Caco-2 (cell line): ENCODE data around the gene EPB41L4B. TPM values are rescaled to one million over a fixed set of nuclear protein-coding genes. Genes with fewer than 3 reads are reported as not detected.

Experiments
- BruUV-seq: library from RNA; stranded (reverse); fragments of 400-500 nt; replicated peaks from 2 replicates; lab custom pipeline; 2021; lab: Mats Ljungman, UMichigan
- CTCF ChIA-PET: fragments of 300-600 bp; sonication (Branson Sonifier 250); formaldehyde crosslinking; loops from one replicate; lab custom pipeline; 2022; ENCODE audit warnings: antibody characterized with exemption; lab: Charles Lee
- POLR2A ChIA-PET: fragments of 300-600 bp; sonication (Branson Sonifier 250); formaldehyde crosslinking; loops from one replicate; lab custom pipeline; 2022; ENCODE audit warnings: antibody characterized with exemption; lab: Charles Lee
- DNase-seq, 2 experiments: peaks; one replicate each; pipeline versions ENCODE4 v3.0.0 to v3.0.0-alpha.2; 2020 to 2022
- H3K27me3 ChIP-seq: replicated peaks from 2 replicates; pipeline ENCODE4 v1.6.0; 2011; ENCODE audit warnings: low read length; ENCODE audit not compliant: control insufficient read depth, insufficient read depth
- H3K36me3 ChIP-seq: 2 replicates; pipeline ENCODE4 v1.5.1; 2011; ENCODE audit warnings: low read length; ENCODE audit not compliant: control insufficient read depth, insufficient read depth
- H3K4me1 ChIP-seq: fragments of 250-450 bp; sonication (Bioruptor Pico); 2 replicates; pipeline ENCODE4 v1.5.1; 2020; ENCODE audit warnings: mild to moderate bottlenecking
- H3K4me3 ChIP-seq: 2 replicates; pipeline ENCODE4 v1.5.1; 2011; ENCODE audit warnings: low read depth, mild to moderate bottlenecking, control low read depth, low read length
- H3K9me3 ChIP-seq: fragments of 250-450 bp; sonication (Bioruptor Pico); 2 replicates; pipeline ENCODE4 v1.5.1; 2020; ENCODE audit warnings: mild to moderate bottlenecking, moderate library complexity
- H3K27ac Mint-ChIP-seq: one replicate; pipeline ENCODE4 v1.8.0; 2022; ENCODE audit warnings: mixed read lengths; ENCODE audit not compliant: unreplicated experiment
- H3K27me3 Mint-ChIP-seq: one replicate; pipeline ENCODE4 v1.8.0; 2022; ENCODE audit warnings: mixed read lengths; ENCODE audit not compliant: insufficient read depth, unreplicated experiment
- H3K36me3 Mint-ChIP-seq: one replicate; pipeline ENCODE4 v1.8.0; 2022; ENCODE audit warnings: mild to moderate bottlenecking, mixed read lengths; ENCODE audit not compliant: insufficient read depth, unreplicated experiment
- H3K4me1 Mint-ChIP-seq: one replicate; pipeline ENCODE4 v1.8.0; 2022; ENCODE audit warnings: low read depth, mixed read lengths; ENCODE audit not compliant: unreplicated experiment
- H3K4me3 Mint-ChIP-seq: one replicate; pipeline ENCODE4 v1.8.0; 2022; ENCODE audit warnings: mild to moderate bottlenecking, moderate library complexity, mixed read lengths; ENCODE audit not compliant: unreplicated experiment
- H3K9me3 Mint-ChIP-seq: one replicate; pipeline ENCODE4 v1.8.0; 2022; ENCODE audit warnings: mixed read lengths; ENCODE audit not compliant: unreplicated experiment
- intact Hi-C: fragments of 100-400 bp; cut with micrococcal nuclease; formaldehyde crosslinking; loops from one replicate; pipeline ENCODE4 v1.10.0; 2022; ENCODE audit not compliant: unreplicated experiment
- total RNA-seq: library from RNA; stranded (reverse); gene quantifications from 2 replicates; pipeline ENCODE4 v1.2.3, GENCODE V29; 2022
- TF ChIP-seq, protein P1 (sequence below), 2 experiments: fragments of 200-600 bp in 1 of 2; IDR thresholded peaks; 1 replicate in 1 of 2; 2 replicates in 1 of 2; pipeline versions ENCODE4 v1.5.1 to v1.8.0; 2011 to 2022; ENCODE audit warnings: antibody characterized with exemption in 1 of 2, control low read depth in 1 of 2, inconsistent platforms in 1 of 2, low read depth in 1 of 2, low read length in 1 of 2, mild to moderate bottlenecking in 1 of 2, moderate library complexity in 1 of 2; ENCODE audit not compliant: insufficient read depth in 1 of 2, severe bottlenecking in 1 of 2, unreplicated experiment in 1 of 2

EPB41L4B gene
- total RNA-seq, 1 experiment from 2014 or later: 16.3 TPM

DNA sequence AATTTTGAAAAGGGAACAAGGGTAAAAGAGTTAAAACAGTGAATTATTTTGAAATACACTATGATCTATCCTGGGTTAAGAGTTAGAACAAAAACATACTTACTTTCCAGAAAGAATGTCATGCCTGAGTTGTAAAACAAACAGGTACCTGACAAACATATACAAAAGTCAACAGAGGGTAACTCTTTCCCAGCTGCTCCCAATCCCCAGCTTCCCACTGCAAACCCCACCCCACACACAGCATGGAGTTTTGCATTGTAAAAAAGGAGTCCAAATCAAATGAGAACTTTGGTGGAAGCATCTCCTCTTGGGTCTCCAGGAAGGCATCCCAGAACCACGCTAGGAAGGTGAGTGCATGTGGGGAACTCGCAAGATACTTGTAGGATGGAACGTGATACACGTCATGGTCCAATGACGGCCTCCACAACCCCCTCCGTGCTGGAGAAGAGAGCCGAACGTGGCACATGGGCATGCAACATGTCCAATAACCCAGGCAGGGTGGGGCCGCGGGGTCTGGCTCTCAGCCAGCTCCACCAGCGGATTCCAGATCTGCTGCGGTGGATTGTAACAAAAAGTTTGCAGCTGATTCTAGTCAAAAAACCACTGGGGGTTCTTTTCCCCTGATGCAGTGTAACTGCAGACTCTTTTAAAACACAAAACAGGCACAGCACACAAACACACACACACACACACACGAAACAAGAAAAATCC lies 55.8 kb downstream of the EPB41L4B start:
- ChIA-PET POLR2A (no interaction called here), CTCF (no interaction called here)
- Histone ChIP-seq H3K4me1 (no peaks in the 10 kb centered on the region), H3K9me3 (0 out of 2 replicates have a peak, but pooled peaks cover 6% of the 10 kb centered on the region), H3K27me3 (no peaks in the 10 kb centered on the region), H3K4me3 (no peak overlapping the region), H3K36me3 (no peaks in the 10 kb centered on the region)
- H3K27ac Mint-ChIP-seq: no peak overlapping the region
- intact Hi-C loops: no loop called here
- H3K27me3 Mint-ChIP-seq: no peaks in the 10 kb centered on the region
- H3K36me3 Mint-ChIP-seq: peaks cover 10% of the 10 kb centered on the region
- BruUV-seq: no TSS peak
- TF ChIP-seq, protein P1, sequence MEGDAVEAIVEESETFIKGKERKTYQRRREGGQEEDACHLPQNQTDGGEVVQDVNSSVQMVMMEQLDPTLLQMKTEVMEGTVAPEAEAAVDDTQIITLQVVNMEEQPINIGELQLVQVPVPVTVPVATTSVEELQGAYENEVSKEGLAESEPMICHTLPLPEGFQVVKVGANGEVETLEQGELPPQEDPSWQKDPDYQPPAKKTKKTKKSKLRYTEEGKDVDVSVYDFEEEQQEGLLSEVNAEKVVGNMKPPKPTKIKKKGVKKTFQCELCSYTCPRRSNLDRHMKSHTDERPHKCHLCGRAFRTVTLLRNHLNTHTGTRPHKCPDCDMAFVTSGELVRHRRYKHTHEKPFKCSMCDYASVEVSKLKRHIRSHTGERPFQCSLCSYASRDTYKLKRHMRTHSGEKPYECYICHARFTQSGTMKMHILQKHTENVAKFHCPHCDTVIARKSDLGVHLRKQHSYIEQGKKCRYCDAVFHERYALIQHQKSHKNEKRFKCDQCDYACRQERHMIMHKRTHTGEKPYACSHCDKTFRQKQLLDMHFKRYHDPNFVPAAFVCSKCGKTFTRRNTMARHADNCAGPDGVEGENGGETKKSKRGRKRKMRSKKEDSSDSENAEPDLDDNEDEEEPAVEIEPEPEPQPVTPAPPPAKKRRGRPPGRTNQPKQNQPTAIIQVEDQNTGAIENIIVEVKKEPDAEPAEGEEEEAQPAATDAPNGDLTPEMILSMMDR (IDR thresholded peaks at IDR 0.05; ENCODE audit: insufficient read depth in 1 of 2, low read depth in 1 of 2, low read length in 1 of 2, severe bottlenecking in 1 of 2, unreplicated experiment in 1 of 2): no peak
- H3K9me3 Mint-ChIP-seq: no peaks in the 10 kb centered on the region
- no peaks in the 10 kb centered on the region for H3K4me1 Mint-ChIP-seq
- no peak for DNase-seq
- H3K4me3 Mint-ChIP-seq: no peak overlapping the region

DNA sequence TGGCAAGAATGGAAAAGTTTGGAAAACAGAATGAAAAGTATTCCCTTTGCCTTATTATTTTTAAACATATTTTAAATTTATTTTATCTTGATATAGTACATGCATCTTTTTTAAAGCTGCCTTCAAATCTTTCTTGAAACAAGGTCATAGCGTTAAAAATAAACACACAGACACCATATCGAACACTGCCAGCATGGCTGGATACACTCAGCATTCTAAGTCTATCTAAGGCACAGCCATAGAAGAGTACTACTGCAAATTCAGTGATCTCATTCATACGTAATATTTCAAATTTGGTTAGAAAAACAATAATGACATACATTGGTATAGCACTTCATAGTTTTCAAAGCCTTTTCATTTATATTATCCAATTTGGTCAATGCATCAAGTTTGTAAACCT lies 57.5 kb downstream of the EPB41L4B start:
- H3K27ac Mint-ChIP-seq: no peak overlapping the region
- ChIA-PET CTCF (no interaction called here), POLR2A (no interaction called here)
- H3K4me3 Mint-ChIP-seq: no peak overlapping the region
- BruUV-seq: no TSS peak
- Histone ChIP-seq H3K27me3 (no peaks in the 10 kb centered on the region), H3K4me1 (no peaks in the 10 kb centered on the region), H3K4me3 (no peak overlapping the region), H3K36me3 (no peaks in the 10 kb centered on the region), H3K9me3 (0 out of 2 replicates have a peak, but pooled peaks cover 6% of the 10 kb centered on the region)
- TF ChIP-seq, protein P1 (IDR thresholded peaks at IDR 0.05; ENCODE audit: insufficient read depth in 1 of 2, low read depth in 1 of 2, low read length in 1 of 2, severe bottlenecking in 1 of 2, unreplicated experiment in 1 of 2): no peak
- intact Hi-C loops: no loop called here
- no peaks in the 10 kb centered on the region for H3K27me3 Mint-ChIP-seq
- no peaks in the 10 kb centered on the region for H3K9me3 Mint-ChIP-seq
- H3K4me1 Mint-ChIP-seq: no peaks in the 10 kb centered on the region
- no peak for DNase-seq
- H3K36me3 Mint-ChIP-seq: peaks cover 10% of the 10 kb centered on the region

DNA sequence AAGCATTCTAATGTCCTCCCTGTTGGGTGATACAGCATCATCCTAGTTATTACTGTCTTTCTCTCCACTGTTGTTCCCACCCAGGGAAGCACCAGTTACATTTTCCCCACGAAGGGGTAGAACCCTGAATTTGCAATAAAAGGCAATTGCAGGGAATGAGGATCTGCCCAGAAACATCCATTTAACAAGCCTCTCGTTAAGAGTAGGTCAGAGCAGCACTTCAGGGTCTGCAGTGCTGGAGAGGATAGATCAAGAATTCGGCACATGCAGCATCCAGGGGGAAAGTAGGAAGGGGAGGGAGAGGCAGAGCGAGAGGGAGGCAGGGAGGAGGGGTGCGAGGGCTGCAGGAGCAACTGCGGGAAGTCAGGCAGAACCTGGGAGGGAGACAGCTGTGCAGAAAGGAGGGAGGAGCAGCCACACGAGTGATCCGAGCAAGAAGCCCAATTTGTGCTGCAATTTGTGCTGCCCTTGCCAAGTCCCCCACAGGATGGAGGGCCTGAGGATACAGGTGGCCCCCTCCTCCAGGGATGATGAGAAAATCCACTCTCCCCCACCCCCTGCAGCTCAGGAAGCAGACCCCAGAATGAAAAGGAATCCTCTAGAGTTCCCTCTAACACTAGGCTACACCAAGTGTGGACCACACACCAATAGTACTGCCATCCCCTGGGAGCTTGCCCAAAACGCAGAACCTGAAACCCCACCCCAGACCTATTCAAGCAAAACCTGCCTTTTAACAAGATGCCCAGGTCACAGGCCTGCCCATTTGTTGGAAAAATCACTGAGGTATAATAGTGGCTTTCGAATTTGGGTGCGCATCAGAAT lies 62.2 kb downstream of the EPB41L4B start:
- CTCF ChIA-PET: no interaction called here
- BruUV-seq: no TSS peak
- H3K4me3 ChIP-seq: no peak overlapping the region
- H3K4me1 ChIP-seq: 0 out of 2 replicates have a peak, but pooled peaks cover 3% of the 10 kb centered on the region
- Mint-ChIP-seq H3K36me3 (peaks cover 5% of the 10 kb centered on the region), H3K27me3 (no peaks in the 10 kb centered on the region), H3K4me3 (no peak overlapping the region), H3K27ac (no peak overlapping the region), H3K4me1 (no peaks in the 10 kb centered on the region), H3K9me3 (no peaks in the 10 kb centered on the region)
- no peaks in the 10 kb centered on the region for H3K27me3 ChIP-seq
- no peaks in the 10 kb centered on the region for H3K36me3 ChIP-seq
- POLR2A ChIA-PET: no interaction called here
- intact Hi-C loops: no loop called here
- no peak for DNase-seq
- no peaks in the 10 kb centered on the region for H3K9me3 ChIP-seq
- TF ChIP-seq, protein P1 (IDR thresholded peaks at IDR 0.05; ENCODE audit: insufficient read depth in 1 of 2, low read depth in 1 of 2, low read length in 1 of 2, severe bottlenecking in 1 of 2, unreplicated experiment in 1 of 2): no peak
